Measurements from ENCODE around the gene SH3BGRL2. TPM values are rescaled to one million over a fixed set of nuclear protein-coding genes. Genes with fewer than 3 reads are reported as not detected.
A peak's percentile ranks its signal among the peaks of the same experiment; 100 is the strongest.

The SH3BGRL2 gene
- total RNA-seq, 1 experiment from 2014 or later: 11.8 TPM

- H3K4me3 Mint-ChIP-seq: no peak overlapping the region
- no peak for DNase-seq
- Histone ChIP-seq H3K27ac (ENCODE audit: insufficient read length, low read depth, low read length) (no peak overlapping the region), H3K23me2 (ENCODE audit: insufficient read length, low read depth, low read length, poor library complexity, severe bottlenecking) (no peaks in the 10 kb centered on the region), H3K4me1 (ENCODE audit: insufficient read depth, low read length) (no peaks in the 10 kb centered on the region), H2BK12ac (ENCODE audit: insufficient read length, low read depth, low read length) (no peak overlapping the region), H3T11ph (ENCODE audit: low read length) (no peak overlapping the region), H3K23ac (ENCODE audit: insufficient read length, low read depth, low read length) (no peak overlapping the region), H2AK5ac (ENCODE audit: insufficient read length, low read length) (no peak overlapping the region), H3K79me1 (ENCODE audit: insufficient read depth, low read depth, low read length, poor library complexity, severe bottlenecking) (no peaks in the 10 kb centered on the region), H4K8ac (replicated peaks; ENCODE audit: insufficient read length, low read depth, low read length) (no peak overlapping the region), H3K4me2 (ENCODE audit: insufficient read depth, insufficient read length, low read length) (no peak overlapping the region), H4K91ac (ENCODE audit: insufficient read length, low read depth, low read length) (no peak overlapping the region), H3K27me3 (ENCODE audit: insufficient read depth, low read length) (no peaks in the 10 kb centered on the region), H4K5ac (ENCODE audit: insufficient read length, low read depth, low read length) (no peak overlapping the region), H2BK5ac (ENCODE audit: insufficient read length, low read length) (no peak overlapping the region), H4K20me1 (ENCODE audit: control insufficient read depth, insufficient read depth, insufficient read length) (no peaks in the 10 kb centered on the region), H3K9ac (ENCODE audit: extremely low read depth, insufficient read length, low read length) (no peak overlapping the region), H3K14ac (ENCODE audit: insufficient read depth, low read length) (no peak overlapping the region), H3K79me2 (ENCODE audit: insufficient read depth, low read length) (no peaks in the 10 kb centered on the region), H3K18ac (ENCODE audit: insufficient read length, low read depth, low read length) (no peak overlapping the region), H2BK15ac (ENCODE audit: low read depth, low read length) (no peak overlapping the region), H3K9me3 (ENCODE audit: control insufficient read depth, low read depth, low read length) (no peaks in the 10 kb centered on the region), H3K56ac (ENCODE audit: insufficient read length, low read depth, low read length) (no peak overlapping the region), H3K4ac (ENCODE audit: low read depth, low read length) (no peak overlapping the region), H2BK120ac (ENCODE audit: low read depth, low read length, poor library complexity, severe bottlenecking) (no peak overlapping the region), H2AFZ (ENCODE audit: low read length) (no peak overlapping the region), H2BK20ac (ENCODE audit: low read depth, low read length, poor library complexity, severe bottlenecking) (no peak overlapping the region)
- no peaks in the 10 kb centered on the region for H3K9me3 Mint-ChIP-seq
- H3K4me1 Mint-ChIP-seq: peaks cover 3 to 5% of the 10 kb centered on the region in 2 experiments; a peak in 3 of 4 replicates
- H3K27me3 Mint-ChIP-seq (ENCODE audit: low read depth): no peaks in the 10 kb centered on the region
- WGBS (ENCODE audit: extremely low coverage, insufficient read length, low lambda C conversion rate): no CpG with 5 or more reads among the region's 6 CpGs
- no peaks in the 10 kb centered on the region for H3K36me3 Mint-ChIP-seq (ENCODE audit: insufficient read depth in 1 of 3, low read depth in 3 of 3)
- peak overlapping the region in 1 of 3 experiments; percentile 82; a peak in 2 of 7 replicates for H3K27ac Mint-ChIP-seq
- TF ChIP-seq, protein P1, sequence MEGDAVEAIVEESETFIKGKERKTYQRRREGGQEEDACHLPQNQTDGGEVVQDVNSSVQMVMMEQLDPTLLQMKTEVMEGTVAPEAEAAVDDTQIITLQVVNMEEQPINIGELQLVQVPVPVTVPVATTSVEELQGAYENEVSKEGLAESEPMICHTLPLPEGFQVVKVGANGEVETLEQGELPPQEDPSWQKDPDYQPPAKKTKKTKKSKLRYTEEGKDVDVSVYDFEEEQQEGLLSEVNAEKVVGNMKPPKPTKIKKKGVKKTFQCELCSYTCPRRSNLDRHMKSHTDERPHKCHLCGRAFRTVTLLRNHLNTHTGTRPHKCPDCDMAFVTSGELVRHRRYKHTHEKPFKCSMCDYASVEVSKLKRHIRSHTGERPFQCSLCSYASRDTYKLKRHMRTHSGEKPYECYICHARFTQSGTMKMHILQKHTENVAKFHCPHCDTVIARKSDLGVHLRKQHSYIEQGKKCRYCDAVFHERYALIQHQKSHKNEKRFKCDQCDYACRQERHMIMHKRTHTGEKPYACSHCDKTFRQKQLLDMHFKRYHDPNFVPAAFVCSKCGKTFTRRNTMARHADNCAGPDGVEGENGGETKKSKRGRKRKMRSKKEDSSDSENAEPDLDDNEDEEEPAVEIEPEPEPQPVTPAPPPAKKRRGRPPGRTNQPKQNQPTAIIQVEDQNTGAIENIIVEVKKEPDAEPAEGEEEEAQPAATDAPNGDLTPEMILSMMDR (conservative IDR thresholded peaks at IDR 0.05): no peak
These were observed 17.2 kb upstream of the SH3BGRL2 start for GRCh38 chr6:79613912-79614311.

Data from H9 (cell line).